ENCODE measurements around the gene ADAMTS12.

ADAMTS12 gene

GRCh38 chr5:33650911-33651310 lies 240.9 kb downstream of the ADAMTS12 start:
- peak; percentile 72 for DNase-seq (ENCODE audit: low read depth, low spot score)

- peak; percentile 94 for DNase-seq (ENCODE audit: low read depth, low spot score)
Observed at GRCh38 chr5:33649549-33650482, 242.0 kb downstream of the ADAMTS12 start.

GRCh38 chr5:33641744-33642505 lies 249.9 kb downstream of the ADAMTS12 start:
- peak; percentile 78 for DNase-seq (ENCODE audit: low read depth, low spot score)

GRCh38 chr5:33639474-33639873 lies 252.3 kb downstream of the ADAMTS12 start:
- no peak for DNase-seq (ENCODE audit: low read depth, low spot score)

- peak; percentile 27 for DNase-seq (ENCODE audit: low read depth, low spot score)
Observed at GRCh38 chr5:33637011-33637410, 254.8 kb downstream of the ADAMTS12 start.

- DNase-seq (ENCODE audit: low read depth, low spot score) = no peak
Observed at GRCh38 chr5:33635582-33635981, 256.2 kb downstream of the ADAMTS12 start.

GRCh38 chr5:33633699-33634098 lies 258.1 kb downstream of the ADAMTS12 start:
- no peak for DNase-seq (ENCODE audit: low read depth, low spot score)

GRCh38 chr5:33631786-33632185 lies 260.0 kb downstream of the ADAMTS12 start:
- DNase-seq (ENCODE audit: low read depth, low spot score) = peak; percentile 57

GRCh38 chr5:33631139-33631538 lies 260.7 kb downstream of the ADAMTS12 start:
- DNase-seq (ENCODE audit: low read depth, low spot score) = no peak

- no peak for DNase-seq (ENCODE audit: low read depth, low spot score)
Observed at GRCh38 chr5:33629999-33630398, 261.8 kb downstream of the ADAMTS12 start.

GRCh38 chr5:33628796-33629195 lies 263.0 kb downstream of the ADAMTS12 start:
- DNase-seq (ENCODE audit: low read depth, low spot score) = no peak

GRCh38 chr5:33621514-33621913 lies 270.3 kb downstream of the ADAMTS12 start:
- no peak for DNase-seq (ENCODE audit: low read depth, low spot score)

- no peak for DNase-seq (ENCODE audit: low read depth, low spot score)
Observed at GRCh38 chr5:33614039-33614438, 277.8 kb downstream of the ADAMTS12 start.

- DNase-seq (ENCODE audit: low read depth, low spot score) = peak; percentile 55
Observed at GRCh38 chr5:33612386-33612785, 279.4 kb downstream of the ADAMTS12 start.

GRCh38 chr5:33611877-33612276 lies 279.9 kb downstream of the ADAMTS12 start:
- DNase-seq (ENCODE audit: low read depth, low spot score) = peak; percentile 54

GRCh38 chr5:33608344-33609041 lies 283.3 kb downstream of the ADAMTS12 start:
- DNase-seq (ENCODE audit: low read depth, low spot score) = no peak

GRCh38 chr5:33604503-33604902 lies 287.3 kb downstream of the ADAMTS12 start:
- DNase-seq (ENCODE audit: low read depth, low spot score) = no peak

GRCh38 chr5:33601881-33602280 lies 289.9 kb downstream of the ADAMTS12 start:
- DNase-seq (ENCODE audit: low read depth, low spot score) = peak; percentile 91

- DNase-seq (ENCODE audit: low read depth, low spot score) = no peak
Observed at GRCh38 chr5:33595303-33595702, 296.5 kb downstream of the ADAMTS12 start.

- DNase-seq (ENCODE audit: low read depth, low spot score) = no peak
Observed at GRCh38 chr5:33594006-33594405, 297.8 kb downstream of the ADAMTS12 start.

GRCh38 chr5:33592245-33592644 lies 299.5 kb downstream of the ADAMTS12 start:
- no peak for DNase-seq (ENCODE audit: low read depth, low spot score)
